NCI-H2227 (cell line): ENCODE measurements around the gene SLC5A8.
"Not testable (repeated sequence)": the region's sequence is repeated elsewhere in the genome, so short reads cannot be mapped to it uniquely, and the experiment has no call there.

Experiments
- DNase-seq: peaks from one replicate; lab custom pipeline; 2025; ENCODE audit not compliant: unreplicated experiment; lab: John Stamatoyannopoulos, UW

The SLC5A8 gene

DNA sequence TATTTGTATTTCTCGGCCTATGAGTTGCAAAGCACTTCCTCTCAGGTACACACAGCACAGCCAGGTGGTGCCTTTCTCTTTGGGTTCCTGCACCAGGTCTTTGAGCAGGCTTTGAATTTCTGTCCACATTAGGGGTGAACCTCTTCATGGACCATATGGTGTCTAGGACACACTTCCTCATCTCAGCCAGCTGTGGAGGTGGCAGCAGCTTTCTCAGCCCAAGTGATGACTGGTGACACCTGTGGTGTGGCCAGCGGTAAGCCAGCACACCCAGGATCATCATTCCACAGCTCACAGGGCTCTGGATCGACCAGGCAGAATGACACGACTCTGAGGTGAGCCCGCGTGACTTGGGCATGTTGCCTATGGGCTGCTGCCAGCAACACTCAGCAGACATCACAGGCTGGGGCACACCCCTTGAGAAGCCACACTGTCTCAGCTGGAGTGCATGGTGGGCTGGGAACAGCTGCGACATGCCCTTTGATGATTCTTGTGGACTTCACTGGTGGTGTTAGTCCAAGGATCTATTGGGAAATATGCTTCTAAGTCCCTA, 36.8 kb downstream of the SLC5A8 start:
- DNase-seq = no peak

DNA sequence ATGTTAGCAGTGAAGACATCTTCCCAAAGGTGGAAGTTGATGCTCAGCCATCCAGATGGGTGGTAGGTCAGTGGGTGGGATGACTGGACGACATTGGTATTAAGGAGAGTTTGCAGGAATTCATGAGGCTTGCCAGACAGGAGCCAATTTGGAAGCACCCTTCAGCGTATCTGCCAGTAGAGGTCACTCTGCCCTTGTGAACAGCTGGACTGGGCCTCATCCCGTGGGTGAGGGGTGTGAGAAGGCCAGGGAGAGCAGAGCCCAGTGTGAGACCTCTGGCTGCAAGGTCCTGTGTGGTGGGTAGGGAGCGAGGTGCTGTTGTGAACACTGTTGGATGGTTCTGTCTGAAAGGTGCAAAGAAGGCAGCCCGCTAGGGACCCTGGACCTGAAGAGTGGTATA, 37.7 kb downstream of the SLC5A8 start:
- no peak for DNase-seq

DNA sequence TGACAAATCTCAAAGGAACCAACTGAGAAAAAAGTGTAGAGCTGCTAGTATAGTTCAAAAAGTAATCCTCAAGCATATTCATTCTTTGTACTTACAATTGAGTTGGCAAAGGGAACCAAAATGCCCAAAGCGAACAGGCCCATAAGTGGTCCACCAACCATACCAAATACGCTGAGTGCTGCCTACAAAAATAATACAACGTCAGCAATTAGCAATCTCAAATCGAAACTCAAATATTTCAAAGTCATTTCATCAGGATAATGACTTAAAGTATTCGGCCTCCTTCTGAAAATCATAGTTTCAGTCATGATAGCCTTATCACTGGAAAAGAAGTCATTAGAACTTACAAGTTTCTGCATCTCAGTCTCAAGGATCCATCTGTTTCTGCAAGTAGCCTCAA, 42.0 kb downstream of the SLC5A8 start:
- no peak for DNase-seq

DNA sequence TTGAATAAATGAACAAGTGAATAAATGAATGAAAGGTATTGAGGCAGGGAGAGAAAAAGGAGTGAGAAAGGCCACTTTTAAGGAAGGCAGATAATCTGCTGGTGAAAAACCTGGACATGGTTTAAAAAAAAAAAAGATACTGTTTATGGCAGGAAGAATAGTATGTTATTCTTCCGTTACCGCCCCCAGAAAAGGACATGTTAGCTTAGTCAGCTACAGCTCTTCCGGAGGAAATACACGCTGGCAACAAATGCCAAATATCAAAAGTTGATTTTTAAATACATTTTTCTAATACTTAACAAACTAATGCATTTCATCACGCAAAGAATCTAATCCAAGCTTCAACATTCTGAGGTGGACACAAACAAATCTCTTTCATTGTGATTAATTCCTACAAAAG, 43.2 kb downstream of the SLC5A8 start:
- no peak for DNase-seq

DNA sequence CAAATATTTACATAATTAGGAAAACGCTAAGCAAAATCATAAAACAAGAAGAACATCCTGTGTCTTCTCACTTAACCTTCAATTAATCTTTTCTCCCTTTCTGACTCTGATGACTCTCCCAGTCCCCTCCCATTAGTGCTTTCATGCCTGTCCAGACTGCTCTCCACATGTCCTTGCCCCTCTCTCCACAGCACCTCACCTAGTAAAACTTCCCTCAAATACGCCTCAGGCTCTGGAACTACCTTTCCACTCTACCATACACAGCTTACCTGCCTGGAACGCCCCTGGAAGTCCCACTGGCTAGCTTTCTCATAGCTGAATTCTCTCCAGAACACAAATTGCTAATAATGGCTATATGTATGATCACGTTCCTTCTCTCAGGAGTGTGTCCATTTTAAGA, 44.7 kb downstream of the SLC5A8 start:
- no peak for DNase-seq

DNA sequence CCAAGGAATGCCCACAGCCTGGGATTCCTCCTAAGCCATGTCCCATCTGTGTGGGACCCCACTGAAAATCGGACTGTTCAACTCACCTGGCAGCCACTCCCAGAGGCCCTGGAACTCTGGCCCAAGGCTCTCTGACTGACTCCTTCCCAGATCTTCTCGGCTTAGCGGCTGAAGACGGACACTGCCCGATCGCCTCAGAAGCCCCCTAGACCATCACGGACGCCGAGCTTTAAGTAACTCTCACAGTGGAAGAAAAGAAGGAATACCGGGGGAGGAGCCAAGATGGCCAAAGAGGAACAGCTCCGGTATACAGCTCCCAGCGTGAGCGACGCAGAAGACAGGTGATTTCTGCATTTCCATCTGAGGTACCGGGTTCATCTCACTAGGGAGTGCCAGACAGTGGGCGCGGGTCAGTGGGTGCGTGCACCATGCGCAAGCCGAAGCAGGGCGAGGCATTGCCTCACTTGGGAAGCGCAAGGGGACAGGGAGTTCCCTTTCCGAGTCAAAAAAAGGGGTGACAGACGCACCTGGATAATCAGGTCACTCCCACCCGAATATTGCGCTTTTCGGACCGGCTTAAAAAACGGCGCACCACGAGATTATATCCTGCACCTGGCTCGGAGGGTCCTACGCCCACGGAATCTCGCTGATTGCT, 64.1 kb downstream of the SLC5A8 start:
- not testable (repeated sequence) for DNase-seq

DNA sequence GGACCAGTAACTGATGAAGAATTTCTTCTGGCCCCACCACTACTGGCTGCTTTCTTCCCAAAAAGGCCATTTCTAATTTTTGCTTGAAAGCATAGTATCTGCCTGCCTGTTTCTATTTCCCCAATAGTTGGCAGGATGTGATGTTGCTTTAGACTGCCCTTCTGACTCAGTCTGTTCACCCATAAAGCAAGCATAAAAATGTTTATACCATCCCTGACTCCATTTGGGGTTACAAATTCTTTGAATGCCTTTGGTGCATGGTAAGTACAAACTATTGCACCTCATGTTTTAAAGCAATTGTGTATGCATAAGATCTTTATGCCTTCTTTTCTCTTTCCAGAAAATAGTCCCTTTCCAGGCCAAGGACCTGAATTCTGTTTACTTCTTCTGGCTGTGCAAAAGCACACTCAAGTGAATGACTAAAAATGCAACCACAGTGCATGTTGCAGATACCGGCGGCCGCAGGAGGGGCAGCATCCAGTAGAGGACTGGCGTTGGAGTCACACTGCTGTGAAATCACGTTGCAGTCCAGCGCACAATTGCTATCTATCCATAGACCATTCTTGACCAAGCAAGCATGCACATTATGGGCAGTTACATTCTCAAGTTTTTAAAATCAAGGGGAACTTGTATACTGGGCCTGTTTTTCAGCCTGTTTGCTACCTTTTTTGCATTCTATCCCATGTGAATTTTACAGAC, 82.4 kb downstream of the SLC5A8 start:
- DNase-seq = no peak

DNA sequence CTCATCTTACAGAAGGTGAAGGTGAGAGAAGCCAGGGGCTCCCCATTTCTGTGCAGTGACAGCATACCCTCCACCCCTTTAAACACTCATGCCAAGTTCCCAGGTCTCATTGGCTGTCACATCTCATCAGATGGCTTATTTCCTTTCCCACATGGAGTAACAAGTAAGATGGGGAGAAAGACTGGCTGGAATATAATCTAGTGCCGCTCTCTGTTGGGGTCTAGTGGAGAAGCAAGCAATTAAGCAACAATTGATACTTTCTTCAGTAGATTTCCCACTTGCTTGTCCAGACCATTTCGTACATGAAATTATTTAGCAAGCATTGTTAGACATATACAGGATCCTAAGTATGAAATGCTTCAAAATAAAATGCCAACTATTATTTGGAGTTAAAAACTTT, 92.2 kb downstream of the SLC5A8 start:
- DNase-seq = no peak

DNA sequence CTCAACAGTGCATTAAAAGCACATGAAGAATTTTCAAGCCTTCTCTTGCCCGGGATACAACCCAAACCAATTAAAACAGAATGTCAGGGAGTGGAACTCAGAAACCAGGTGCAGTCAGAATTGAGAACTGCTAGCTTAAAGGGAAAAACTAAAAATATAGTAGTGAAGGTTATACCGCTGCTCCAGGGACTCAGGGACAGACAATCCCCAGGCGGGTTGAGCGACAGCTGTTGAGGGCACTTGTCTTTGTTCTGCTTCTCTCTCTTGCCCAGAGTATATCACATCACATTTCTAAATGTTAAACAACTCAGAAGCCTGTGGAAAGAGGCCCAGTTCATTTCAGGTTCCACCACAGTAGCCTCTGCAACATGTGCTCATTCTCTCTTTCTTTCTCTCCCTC, 93.1 kb downstream of the SLC5A8 start:
- no peak for DNase-seq

DNA sequence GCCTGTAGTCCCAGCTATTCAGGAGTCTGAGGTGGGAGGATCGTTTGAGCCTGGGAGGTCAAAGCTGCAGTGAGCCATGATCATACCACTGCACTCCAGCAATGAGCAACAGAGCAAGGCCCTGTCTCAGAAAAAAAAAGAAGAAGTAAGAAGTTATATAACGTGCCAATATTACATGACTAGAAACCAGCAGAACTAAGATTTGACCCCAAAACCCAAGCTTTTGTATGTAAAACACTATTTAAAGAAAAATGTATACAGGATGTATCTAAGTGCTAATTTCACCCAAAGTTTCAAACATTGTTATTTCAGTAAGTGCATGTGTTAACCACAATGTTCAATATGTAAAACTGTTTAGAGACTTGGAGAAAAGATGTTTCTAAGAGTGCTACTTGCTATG, 94.7 kb downstream of the SLC5A8 start:
- DNase-seq = no peak

DNA sequence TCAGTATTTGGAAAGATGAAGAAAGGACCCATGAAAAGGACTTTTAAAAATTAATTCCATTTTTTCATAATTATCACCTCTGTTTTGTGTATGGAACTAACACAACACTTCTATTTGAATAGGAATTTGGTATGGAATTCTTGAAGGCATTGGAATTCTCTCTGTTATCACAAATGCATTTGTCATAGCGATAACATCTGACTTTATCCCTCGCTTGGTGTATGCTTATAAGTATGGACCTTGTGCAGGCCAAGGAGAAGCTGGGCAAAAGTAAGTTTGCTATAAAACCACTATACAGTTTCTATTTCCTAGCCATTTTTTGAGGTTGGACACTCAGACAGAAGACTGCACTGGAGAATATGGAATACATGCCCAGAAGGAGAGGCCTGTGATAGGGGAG, 98.6 kb downstream of the SLC5A8 start:
- DNase-seq = no peak

DNA sequence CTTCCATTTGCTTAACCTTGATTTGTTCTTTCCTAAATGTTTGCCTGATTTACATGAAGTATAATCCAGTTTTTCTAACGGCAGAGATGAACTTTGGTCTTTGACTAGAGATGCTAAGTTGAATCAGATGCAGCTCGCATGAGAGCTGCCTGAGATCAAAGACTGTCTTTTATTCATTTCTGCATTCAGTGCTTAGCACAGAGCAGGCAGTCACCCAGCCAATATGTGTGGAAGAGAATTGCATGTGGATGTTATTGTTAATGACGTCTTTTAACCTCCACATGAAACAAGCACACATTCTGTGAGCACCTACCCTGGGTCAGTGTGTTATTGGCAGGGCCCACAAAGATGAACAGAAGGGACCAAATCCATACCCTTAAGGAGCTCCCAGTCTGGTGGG, 99.2 kb downstream of the SLC5A8 start:
- DNase-seq = no peak

DNA sequence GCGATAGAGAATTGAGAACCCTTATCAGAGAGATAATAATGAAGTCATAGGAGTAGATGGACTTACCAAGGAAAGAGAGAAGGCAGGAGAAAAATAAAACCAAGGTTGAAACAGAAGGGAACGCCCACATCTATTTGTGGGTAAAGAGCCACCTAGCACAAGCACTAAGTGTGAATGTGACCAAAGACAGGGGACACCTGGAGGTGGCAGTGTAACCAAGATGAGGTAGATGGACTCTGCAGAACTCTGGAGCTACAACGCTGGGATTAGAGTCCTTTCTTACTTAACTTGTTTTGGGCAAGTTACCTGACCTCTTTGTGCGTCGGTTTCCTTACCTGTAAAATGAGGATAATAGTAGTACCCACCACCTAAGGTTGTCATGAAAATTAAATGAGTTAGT, 101.9 kb downstream of the SLC5A8 start:
- no peak for DNase-seq

DNA sequence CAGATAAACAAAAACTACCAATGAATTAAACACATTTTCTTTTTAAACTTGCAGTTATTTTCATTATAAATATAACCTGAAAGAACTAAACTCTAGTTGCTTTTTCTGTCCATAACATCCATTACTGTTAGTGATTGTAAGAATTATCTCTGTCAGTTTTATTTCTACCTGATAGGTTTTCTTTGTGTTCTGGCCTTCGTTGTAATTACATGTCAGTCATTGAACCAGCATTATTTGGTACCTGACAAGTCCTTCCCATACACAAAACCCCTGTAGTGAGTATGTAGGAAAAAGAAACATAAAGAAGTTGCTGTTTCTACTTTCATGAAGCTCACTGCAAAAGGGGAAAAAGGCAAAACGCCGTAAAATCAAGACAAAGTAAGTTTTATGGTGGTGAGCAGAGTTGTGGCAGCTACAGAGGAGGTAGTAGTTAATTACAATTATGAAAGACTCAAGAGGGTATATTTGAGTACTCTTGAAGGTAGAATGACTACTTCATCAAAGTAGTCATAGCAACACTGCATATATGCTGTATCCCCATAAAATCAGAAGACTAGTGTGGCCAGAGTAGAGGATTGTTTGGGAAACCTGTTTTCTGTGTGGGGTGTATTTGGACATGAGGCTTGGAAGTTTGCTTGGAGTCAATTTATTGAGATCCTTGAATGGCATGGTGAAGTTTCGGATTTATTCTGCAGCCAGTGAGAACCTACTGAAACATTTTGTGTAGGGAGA, 102.8 kb downstream of the SLC5A8 start:
- DNase-seq = no peak
